GM21423 (cell line): Measurements from ENCODE around the gene EPS8L1.
A peak's percentile ranks its signal among the peaks of the same experiment; 100 is the strongest.
"Not testable (repeated sequence)": the region's sequence is repeated elsewhere in the genome, so short reads cannot be mapped to it uniquely, and the experiment has no call there.

Experiments used
- ATAC-seq: cut with Tn5 transposase; IDR thresholded peaks from one replicate; pipeline ENCODE4 v1.9.1; 2021; ENCODE audit warnings: mild to moderate bottlenecking, moderate library complexity; ENCODE audit not compliant: unreplicated experiment

The EPS8L1 gene

DNA sequence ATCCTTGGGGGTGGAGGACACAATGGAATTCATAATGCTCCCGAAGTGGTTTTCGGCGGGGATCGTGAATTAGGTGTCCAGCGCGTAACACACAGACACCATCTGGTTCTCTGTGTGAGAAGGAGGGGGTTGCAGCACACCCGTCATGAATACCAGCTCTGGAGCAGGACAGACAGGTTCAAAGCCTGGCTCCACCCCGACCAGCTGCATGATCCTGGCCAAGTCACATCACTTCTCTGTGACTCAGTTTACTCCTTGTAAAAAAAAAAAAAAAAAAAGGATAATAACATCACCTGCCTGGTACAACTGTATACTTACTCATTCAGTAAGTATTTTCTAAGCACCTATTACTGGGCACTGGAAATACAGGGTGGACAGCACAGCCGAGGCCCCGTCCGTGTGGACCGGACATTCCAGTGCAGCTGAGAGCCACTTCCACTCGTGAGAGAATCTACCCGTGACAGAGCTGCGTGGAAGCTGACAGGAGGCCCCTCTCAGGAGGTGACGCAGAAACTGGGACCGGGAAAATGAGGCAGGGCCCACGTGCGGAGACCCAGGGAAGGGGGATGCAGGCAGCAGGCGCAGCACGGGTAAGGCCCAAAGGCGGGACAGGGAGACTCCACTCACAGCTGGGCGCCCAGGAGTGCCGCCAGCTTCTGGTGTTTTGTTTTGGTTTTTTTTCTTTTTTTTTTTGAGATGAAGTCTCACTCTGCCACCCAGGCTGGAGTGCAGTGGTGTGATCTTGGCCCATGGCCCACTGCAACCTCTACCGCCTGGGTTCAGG, 24.7 kb upstream of the EPS8L1 start:
- no peak for ATAC-seq

DNA sequence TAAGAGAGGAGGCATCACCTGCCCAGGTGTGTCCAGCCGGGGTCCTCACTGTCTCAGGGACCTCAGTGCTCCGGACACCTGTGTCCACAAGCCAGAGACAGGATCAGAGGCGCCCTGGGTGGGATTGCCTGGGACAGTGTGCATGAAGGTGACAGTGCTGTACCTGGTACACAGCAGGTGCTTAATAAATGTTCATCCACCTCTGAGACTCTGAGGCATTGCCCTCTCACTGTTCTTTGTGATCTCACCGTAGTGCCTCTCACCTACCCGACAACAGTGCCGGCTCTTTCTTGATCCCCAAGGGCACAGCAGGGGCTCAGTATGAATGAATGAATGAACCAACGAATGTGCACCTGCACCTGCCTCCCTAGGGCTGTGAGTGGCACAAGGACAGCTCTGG, 21.9 kb upstream of the EPS8L1 start:
- ATAC-seq: no peak

DNA sequence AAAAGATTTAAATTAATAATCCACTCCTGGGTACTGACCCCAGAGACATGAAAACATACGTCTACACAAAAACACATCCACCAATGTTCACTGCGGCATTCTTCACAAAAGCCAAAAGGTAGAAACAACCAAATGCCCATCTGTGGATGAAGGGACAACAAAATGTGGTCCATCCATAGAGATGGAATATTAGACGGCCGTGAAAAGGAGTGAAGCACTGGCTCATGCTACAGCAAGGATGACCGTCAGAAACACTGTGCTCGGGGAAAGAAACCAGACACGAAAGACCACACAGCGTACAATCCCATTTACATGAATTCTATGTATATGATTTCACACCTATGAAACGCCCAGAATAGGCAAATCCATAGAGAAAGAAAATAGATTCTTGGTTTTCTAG, 18.8 kb upstream of the EPS8L1 start:
- no peak for ATAC-seq

DNA sequence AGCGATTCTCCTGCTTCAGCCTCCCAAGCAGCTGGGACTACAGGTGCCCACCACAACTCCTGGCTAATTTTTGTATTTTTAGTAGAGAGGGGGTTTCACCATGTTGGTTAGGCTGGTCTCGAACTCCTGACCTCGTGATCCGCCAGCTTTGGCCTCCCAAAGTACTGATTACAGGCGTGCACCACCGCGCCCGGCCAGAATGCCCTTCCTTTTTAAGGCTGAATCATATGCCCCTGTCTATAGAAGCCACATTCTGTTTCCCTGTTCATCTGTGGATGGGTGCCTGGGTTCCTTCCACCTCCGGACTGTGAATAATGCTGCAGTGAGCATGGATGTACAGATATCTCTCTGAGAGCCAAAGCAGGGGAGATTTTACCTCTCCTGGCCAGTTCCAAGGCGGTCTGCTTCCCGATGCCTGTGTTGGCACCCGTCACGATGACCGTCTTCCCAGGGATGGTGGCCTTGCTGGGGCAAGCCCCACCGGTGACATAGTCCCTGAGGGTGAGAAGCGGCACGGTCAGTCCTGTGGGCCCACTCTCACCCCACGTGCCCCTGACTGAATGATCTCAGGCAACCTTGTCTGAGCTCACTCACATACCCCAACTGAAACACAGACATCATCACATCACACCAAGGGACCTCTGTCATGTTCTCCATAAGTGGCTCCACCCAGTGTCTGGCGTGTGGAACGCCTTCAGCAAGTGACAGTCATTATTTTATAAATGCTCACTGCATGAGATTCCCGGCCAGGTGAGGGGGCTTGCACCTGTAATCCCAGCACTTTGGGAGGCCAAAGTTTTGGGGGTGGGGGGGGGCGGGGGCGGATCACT, 16.7 kb upstream of the EPS8L1 start:
- ATAC-seq: no peak

DNA sequence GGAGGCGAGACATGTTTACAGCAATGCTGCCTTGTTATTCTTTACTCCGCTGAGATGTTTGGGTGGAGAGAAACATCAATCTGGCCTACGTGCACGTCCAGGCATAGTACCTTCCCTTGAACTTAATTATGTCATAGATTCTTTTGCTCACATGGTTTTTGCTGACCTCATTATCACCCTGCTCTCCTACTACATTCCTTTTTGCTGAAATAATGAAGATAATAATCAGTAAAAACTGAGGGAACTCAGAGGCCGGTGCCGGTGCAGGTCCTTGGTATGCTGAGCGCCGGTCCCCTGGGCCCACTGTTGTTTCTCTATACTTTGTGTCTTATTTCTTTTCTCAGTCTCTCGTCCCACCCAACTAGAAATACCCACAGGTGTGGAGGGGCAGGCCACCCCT, 15.4 kb upstream of the EPS8L1 start:
- not testable (repeated sequence) for ATAC-seq

DNA sequence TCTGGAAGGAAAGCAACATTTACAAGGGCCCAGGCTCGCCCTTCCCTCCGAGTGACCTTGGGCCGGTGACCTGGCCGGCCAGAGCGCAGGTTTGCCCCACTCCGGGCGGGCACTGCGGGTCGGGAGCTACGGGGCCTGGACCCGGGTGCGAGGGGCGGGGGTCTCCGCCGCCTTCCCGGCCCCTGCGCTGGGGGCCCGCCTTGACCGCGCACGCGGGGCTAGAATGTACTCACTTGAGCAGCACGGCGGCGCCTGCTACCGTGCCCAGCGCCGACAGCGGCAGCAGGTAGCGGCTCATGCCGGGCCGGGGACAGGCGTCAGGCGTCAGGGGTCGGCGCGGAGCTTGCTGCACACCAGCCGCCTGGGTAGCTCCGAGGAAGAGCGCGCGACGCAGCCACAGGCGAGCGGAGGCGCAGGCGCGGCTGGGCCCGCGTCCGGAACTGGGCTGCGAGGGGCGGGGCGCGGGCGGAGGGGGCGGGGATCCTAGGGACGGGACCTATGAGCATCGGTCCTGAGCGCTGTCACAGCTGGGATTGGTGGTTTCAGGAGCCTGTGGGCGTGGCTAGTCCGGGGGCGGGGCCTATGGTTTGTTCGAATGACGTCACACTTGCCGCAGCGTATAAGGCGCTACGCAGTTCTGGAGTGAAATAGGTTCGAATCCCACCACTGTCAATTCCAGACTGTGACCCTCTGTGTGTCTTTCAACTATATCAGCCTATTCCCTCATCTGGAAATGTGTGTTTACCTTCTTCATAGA, 12.8 kb upstream of the EPS8L1 start, which contains the start of gene RDH13:
Gene RDH13 (minus strand): TSS at position 414 of the 757 bp plus-strand sequence. CDS start 116 bp downstream, at position 298.
- peak; percentile 90 for ATAC-seq

DNA sequence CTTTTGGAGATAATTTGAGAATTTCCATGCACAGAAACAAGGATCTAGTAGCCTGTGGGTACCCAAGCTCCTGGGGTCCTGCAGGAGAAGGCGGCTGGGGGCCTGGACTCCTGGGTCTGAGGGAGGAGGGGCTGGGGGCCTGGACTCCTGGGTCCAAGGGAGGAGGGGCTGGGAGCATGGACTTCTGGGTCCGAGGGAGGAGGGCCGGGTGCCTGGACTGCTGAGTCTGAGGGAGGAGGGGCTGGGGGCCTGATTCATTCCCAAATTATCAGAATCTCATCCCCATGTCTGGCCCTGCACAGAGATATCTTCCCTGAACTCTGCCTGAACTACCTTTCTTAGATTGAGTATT, 12.2 kb upstream of the EPS8L1 start:
- no peak for ATAC-seq

DNA sequence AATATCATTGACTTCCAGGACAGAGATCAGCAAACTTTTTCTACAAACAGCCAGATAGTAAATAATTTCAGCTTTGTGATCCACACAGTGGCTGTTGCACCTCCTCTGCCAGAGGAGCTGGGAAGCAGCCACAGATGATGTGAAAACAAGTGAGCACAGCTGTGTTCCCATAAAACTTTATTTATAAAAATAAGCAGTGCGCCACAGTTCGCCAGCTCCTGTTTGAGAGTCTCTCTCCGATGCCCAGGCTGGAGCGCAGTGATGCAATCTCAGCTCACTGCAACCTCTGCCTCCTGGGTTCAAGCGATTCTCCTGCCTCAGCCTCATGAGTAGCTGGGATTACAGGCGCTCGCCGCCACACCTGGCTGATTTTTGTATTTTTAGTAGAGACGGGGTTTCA, 10.2 kb upstream of the EPS8L1 start:
- not testable (repeated sequence) for ATAC-seq

DNA sequence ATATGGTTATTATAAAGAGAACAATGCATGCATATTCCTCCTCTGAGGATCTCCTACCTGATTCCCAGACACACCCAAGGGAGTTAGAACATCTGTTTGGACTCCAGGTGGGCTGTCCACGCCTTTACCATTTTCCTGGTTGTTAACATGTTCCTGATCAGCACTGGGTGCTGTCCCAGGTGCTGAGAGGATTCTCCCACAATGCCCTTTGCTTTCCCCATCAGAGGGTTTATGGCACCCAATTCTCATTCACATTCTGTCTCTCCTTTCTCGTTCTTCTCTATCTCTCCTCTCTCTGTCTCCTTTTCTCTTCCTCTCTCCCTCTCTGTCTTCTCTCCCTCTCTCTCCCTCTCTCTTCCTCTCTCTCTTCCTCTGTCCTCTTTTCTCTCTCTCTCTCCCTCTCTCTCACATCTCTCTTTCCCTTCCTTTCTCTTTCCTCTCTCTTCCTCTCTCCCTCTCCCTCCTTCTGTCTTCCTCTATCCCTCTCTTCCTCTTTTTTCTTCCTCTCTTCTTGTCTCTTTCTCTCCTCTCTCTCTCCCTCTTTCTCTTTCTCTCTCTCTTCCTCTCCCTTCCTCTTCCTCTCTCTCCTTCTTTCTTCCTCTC, 9.5 kb upstream of the EPS8L1 start:
- no peak for ATAC-seq

DNA sequence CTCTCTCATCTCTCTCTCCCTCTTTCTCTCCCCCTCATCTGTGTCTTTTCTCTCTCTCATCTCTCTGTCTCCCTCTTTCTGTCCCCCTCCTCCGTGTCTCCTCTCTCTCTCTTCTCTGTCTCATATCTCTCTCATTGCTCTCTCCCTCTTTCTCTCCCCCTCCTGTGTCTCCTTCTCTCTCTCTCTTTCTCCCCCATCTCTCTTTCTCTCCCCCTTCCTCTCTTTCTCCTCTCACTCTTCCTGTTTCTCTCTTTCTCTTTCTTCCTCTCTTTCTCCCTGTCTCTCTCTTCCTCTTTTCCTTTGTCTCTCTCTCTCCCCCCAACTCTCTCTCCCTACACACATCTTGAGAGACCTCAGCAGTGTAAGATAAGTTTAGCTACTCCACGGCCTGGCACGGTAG, 7.8 kb upstream of the EPS8L1 start:
- no peak for ATAC-seq

DNA sequence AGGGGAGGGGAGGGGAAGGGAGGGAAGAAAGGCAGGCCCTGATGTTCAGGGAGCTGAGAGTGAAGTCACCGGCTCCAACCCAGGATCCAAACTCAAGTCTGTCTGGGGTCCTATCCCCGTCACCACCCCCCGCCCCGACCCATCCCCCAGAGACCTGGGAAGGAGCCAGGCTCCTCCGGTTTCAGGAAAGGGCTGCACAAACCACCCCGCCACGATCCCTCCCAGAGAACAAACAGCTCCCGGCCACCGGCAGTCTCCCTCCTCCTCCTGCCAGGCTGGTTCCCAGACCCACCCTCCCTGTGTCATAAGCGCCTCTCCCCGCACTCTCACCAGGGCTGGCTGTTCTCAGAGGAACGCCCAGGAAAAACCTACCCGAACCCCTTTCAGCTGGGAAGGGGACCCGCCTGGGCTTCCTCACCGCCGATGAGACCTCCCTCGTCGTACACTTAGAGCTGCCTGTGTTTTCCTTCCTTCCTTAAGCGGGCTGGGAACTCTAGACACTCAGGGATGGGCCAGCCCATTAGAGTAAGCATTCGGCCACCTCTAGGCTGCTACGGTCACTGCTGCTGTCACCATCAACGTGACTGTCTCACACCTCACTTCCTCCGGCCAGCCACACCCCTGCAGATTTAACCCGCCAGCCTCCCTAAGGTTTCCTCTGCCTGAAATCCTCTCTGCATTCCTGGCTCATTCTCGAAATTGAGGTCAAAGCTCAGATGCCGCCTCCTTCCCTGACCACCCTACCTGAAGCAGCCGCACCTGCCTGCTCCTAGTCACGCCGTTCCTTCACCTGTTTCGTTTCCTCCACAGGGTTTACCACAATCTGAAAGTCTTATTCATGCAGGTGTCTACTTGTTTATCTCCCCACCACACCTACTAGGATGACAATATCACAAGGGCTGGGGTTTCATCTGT, 6.5 kb upstream of the EPS8L1 start:
- no peak for ATAC-seq

DNA sequence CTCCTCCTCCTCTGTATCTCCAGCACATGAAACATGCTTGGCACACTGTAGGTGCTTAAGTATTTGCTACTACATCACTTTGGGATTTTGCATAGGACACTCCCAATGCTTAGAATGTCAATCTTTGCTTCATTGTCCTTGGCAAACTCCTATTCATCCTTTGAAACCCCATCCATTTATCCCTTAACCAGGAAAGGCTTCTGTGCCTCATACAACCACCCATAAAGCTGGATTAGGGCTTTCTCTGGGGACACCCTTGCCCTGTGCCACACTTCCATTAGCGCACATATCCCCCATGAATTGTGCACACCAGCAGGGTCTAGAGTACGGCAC, 5.8 kb upstream of the EPS8L1 start:
- no peak for ATAC-seq

DNA sequence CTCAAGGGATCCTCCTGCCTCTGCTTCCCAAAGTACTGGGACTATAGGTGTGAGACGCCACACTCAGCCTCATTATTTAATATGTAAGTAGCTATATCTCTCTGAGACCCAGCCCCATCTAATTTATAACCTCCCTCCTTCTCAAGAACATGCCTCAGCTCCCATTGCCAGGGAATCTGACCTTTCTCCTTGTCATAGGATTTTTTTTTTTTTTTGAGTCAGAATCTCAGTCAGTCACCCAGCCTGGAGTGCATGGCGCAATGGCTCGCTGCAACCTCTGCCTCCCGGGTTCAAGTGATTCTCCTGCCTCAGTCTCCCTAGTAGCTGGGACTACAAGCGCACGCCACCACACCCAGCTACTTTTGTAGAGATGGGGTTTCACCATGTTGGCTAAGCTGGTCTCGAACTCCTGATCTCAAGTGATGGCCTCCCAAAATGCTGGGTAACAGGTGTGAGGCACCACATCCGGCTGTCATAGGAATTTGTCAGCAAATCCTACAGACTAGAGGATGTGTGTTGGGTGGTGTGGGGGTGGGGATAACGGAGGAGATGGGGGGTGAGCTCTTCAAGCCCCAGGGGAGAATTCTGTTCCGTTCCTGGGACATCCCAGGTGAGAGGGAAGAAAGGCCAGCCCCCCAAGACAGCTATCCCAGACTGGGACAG, 5.1 kb upstream of the EPS8L1 start:
- ATAC-seq: no peak

DNA sequence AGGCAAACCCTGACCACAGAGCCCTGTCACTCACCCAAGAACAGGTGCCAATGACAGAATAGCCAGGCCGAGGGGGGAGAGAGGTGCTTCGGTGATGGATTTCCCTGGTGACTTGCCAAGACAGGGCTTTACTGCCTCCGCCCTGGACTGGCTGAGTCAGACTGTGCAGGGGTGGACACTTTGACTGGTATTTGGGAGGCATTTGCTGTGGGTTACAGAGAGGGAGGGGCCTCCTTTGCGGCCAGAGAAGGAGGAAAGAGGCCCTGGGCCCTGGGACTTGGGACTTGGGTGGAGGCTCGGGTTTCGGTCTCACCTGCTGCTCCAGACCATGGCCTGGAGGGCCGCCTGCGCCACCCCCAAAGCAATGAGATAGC, 4.6 kb upstream of the EPS8L1 start:
- no peak for ATAC-seq

DNA sequence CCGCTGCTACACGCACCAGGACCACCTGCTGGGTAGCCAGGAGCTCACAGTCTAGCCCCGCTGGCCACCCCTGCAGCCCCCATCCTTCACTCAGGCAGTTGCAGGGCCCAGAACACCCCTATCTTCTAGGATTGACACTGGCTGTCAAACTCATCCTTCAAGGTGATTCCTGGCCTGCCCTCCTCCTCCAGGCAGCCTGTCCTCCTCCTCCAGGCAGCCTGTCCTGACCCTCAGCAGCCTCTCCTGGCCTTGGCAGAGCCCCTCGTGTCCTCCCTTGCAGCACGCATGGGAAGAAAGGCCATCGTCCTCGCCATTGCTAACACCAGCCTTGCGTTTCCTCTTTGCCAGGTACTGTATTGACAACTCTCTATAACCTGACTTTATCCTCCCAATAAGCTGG, 3.8 kb upstream of the EPS8L1 start:
- no peak for ATAC-seq

DNA sequence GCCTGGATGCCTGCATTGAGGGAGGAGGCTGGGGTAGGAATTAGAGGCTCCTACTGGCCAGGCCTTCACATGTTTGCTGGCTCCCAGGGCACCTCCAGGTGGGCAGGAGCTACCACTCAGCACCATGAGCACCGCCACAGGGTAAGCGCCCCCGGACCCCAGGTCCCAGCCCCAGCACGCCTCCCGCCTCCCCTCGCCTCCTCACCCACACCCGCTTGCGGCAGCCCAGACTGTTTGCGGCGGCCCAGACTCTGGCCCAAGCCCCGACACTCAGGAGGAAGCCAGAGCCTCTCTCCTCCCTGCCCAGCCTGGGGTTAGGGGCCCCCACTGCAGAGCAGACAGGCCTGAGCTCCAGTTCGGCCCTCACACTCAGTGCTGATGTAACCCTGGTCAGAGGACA, 652 bp downstream of the EPS8L1 start:
- no peak for ATAC-seq

DNA sequence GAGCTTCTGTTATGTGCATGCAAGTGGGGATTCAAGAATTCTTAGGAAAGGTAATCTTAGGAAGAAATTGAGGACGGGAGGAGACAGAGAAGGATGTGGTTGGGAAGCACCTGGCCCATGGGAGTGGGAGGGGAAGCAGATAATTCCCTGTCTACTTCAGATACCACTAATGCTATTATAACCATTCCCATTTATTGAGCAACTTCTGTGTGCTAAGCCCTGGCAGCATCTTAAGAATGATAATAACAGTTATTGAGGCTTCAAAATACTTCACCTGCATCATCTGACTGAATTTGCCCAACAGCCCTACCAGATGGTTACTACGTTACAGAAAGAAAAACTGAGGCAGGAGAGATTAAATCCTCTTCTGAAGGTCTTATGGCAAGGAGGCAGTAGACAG, 1.4 kb downstream of the EPS8L1 start:
- no peak for ATAC-seq

DNA sequence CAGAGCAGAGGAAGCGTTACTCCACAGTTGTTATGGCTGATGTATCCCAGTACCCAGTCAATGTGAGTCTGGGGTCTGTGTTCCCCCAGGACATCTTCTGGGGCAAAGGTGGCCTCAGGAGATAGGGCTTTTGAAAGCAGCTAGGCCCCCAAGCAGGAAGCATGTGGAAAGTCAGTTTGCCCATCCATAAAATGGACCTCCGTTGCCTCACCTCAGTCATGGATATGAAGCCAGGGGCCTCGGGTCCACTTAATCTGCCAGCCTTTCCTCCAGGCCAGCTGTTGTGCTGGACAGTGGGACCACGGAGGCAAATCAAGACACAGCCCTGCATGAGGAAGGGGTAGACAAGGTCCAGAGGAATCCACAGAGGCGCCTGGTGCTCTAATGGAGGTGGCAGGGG, 3.3 kb downstream of the EPS8L1 start:
- no peak for ATAC-seq

DNA sequence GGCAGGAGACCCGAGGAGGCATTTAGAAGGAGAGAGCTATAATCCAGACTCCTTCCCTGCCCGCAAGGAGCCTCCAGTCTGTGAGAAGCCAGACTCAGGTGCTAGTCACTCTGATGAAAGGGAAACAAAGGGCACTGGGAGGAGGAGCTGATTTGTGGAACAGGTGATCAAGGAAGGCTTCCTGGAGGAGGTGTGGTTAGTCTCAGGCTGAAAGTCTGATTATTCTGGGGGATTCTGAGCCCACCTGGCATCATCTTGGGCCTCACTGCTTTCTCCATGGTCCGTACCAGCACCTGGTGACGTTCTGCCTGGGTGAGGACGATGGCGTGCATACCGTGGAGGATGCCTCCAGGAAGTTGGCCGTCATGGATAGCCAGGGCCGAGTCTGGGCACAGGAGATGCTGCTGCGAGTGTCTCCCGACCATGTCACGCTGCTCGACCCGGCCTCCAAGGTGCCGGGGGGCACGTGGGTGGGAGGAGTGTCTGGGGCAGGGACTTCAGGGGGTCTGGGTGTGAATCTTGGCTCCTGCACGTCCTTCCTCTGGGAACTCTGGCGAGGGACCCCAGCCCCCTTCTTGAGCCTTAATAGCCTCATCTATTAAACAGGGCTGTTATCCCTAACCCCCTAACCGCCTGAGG, 3.9 kb downstream of the EPS8L1 start:
- no peak for ATAC-seq
